Endothelial cell (in vitro differentiated cells): ENCODE results near the gene ABHD16B. TPM values are rescaled to one million over a fixed set of nuclear protein-coding genes. Genes with fewer than 3 reads are reported as not detected.

Experiments used
- DNase-seq: peaks from one replicate; pipeline ENCODE4 v3.0.0; 2021; ENCODE audit warnings: low spot score
- H3K27ac Mint-ChIP-seq: one replicate; pipeline ENCODE4 v1.8.0; 2021; ENCODE audit warnings: mixed read lengths, inconsistent platforms; ENCODE audit not compliant: unreplicated experiment
- H3K27me3 Mint-ChIP-seq: one replicate; pipeline ENCODE4 v1.8.0; 2021; ENCODE audit warnings: mild to moderate bottlenecking, moderate library complexity, mixed read lengths, inconsistent platforms; ENCODE audit not compliant: unreplicated experiment
- H3K36me3 Mint-ChIP-seq: one replicate; pipeline ENCODE4 v1.8.0; 2021; ENCODE audit warnings: mild to moderate bottlenecking, low read depth, mixed read lengths, inconsistent platforms; ENCODE audit not compliant: unreplicated experiment
- H3K4me1 Mint-ChIP-seq: one replicate; pipeline ENCODE4 v1.8.0; 2021; ENCODE audit warnings: mild to moderate bottlenecking, mixed read lengths, inconsistent platforms; ENCODE audit not compliant: unreplicated experiment
- H3K4me3 Mint-ChIP-seq: one replicate; pipeline ENCODE4 v1.8.0; 2021; ENCODE audit warnings: mild to moderate bottlenecking, mixed read lengths, inconsistent platforms; ENCODE audit not compliant: unreplicated experiment
- H3K9me3 Mint-ChIP-seq: one replicate; pipeline ENCODE4 v1.8.0; 2021; ENCODE audit warnings: mixed read lengths, inconsistent platforms; ENCODE audit not compliant: unreplicated experiment
- CTCF ChIP-seq: fragments of 200-600 bp; sonication (generic); IDR thresholded peaks from one replicate; pipeline ENCODE4 v1.5.0; 2021; ENCODE audit warnings: antibody characterized with exemption; ENCODE audit not compliant: unreplicated experiment
- total RNA-seq: library from RNA; stranded (reverse); fragmentation: NEBNext Ultra II Directional; extraction: Animal tissue kit (Norgen Biotek cat#: 25700); gene quantifications from one replicate; pipeline ENCODE4 v1.2.1, GENCODE V29; 2021; ENCODE audit not compliant: unreplicated experiment

Gene ABHD16B
- total RNA-seq, 1 donor from 2014 or later, result not detected

- no peak for DNase-seq
- peaks cover 7% of the 10 kb centered on the region for H3K36me3 Mint-ChIP-seq
- H3K27me3 Mint-ChIP-seq, result peaks cover 11% of the 10 kb centered on the region
- H3K27ac Mint-ChIP-seq, result peak overlapping the region; percentile 30
- peaks cover 10% of the 10 kb centered on the region for H3K4me1 Mint-ChIP-seq
- no peaks in the 10 kb centered on the region for H3K9me3 Mint-ChIP-seq
- H3K4me3 Mint-ChIP-seq, result no peak overlapping the region
- no peak for TF ChIP-seq CTCF
Measured at GRCh38 chr20:63834491-63834880, 26.8 kb upstream of the ABHD16B start.

GRCh38 chr20:63835021-63835858 is 26.1 kb upstream of the ABHD16B start:
- H3K9me3 Mint-ChIP-seq, result no peaks in the 10 kb centered on the region
- peaks cover 5% of the 10 kb centered on the region for H3K27me3 Mint-ChIP-seq
- peak overlapping the region; percentile 24 for H3K27ac Mint-ChIP-seq

GRCh38 chr20:63836458-63837344 is 24.6 kb upstream of the ABHD16B start:
- H3K27ac Mint-ChIP-seq, result no peak overlapping the region
- H3K36me3 Mint-ChIP-seq, result no peaks in the 10 kb centered on the region
- H3K4me3 Mint-ChIP-seq, result no peak overlapping the region
- TF ChIP-seq CTCF, result no peak
- H3K4me1 Mint-ChIP-seq, result peaks cover 3% of the 10 kb centered on the region
- DNase-seq, result no peak
- no peaks in the 10 kb centered on the region for H3K9me3 Mint-ChIP-seq
- peaks cover 5% of the 10 kb centered on the region for H3K27me3 Mint-ChIP-seq

More at GRCh38 chr20:63835021-63835858, 26.1 kb upstream of the ABHD16B start:
- Mint-ChIP-seq H3K4me3 (no peak overlapping the region), H3K4me1 (peaks cover 3% of the 10 kb centered on the region), H3K36me3 (no peaks in the 10 kb centered on the region)
- no peak for TF ChIP-seq CTCF
- peak; percentile 87 for DNase-seq

- Mint-ChIP-seq H3K9me3 (no peaks in the 10 kb centered on the region), H3K4me1 (peaks cover 6% of the 10 kb centered on the region), H3K27ac (no peak overlapping the region), H3K27me3 (peaks cover 5% of the 10 kb centered on the region), H3K36me3 (no peaks in the 10 kb centered on the region), H3K4me3 (no peak overlapping the region)
- no peak for TF ChIP-seq CTCF
- no peak for DNase-seq
Measured at GRCh38 chr20:63837479-63837878, 23.8 kb upstream of the ABHD16B start.
